ENCODE measurements around the gene UNC50.
"Not testable (repeated sequence)": the region's sequence is repeated elsewhere in the genome, so short reads cannot be mapped to it uniquely, and the experiment has no call there.

The UNC50 gene

DNA sequence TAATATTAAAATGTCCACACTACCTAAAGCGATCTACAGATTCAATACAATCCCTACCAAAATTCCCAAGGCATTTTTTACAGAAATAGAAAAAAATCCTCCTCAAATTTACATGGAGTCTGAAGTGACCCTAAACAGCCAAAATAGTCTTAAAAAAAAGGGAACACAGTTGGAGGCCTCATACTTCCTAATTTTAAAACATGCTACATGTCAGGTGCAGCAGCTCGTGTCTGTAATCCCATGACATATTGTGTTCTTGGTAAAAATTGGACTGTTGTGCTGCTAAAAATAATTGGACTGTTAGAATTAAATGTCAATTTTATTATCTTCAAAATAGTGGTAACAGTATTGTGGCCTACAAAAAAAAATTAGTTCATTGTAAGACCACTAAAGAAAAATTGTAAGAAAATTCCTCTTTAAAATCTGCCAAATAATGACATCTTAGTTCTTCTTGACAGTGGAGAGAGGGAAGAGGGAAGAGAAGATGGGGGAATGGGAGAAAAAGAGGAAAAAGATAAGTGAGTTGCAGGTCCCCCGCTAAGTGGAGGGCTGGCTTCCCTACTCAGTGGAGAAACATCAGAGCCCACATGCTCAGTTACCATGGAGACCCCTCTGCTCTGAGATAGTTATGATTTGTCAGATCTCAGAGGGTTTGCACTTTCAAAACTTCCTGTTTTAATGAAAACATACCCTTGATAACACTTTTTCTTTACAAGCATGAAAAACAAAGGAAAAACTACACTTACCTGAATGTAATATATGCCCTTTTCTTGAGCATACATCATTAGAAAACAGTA lies 46.5 kb downstream of the UNC50 start:
- TF ChIP-seq, protein P1, sequence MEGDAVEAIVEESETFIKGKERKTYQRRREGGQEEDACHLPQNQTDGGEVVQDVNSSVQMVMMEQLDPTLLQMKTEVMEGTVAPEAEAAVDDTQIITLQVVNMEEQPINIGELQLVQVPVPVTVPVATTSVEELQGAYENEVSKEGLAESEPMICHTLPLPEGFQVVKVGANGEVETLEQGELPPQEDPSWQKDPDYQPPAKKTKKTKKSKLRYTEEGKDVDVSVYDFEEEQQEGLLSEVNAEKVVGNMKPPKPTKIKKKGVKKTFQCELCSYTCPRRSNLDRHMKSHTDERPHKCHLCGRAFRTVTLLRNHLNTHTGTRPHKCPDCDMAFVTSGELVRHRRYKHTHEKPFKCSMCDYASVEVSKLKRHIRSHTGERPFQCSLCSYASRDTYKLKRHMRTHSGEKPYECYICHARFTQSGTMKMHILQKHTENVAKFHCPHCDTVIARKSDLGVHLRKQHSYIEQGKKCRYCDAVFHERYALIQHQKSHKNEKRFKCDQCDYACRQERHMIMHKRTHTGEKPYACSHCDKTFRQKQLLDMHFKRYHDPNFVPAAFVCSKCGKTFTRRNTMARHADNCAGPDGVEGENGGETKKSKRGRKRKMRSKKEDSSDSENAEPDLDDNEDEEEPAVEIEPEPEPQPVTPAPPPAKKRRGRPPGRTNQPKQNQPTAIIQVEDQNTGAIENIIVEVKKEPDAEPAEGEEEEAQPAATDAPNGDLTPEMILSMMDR (IDR thresholded peaks at IDR 0.05; ENCODE audit: low read depth, low read length) = no peak
- DNase-seq (ENCODE audit: extremely low read depth, low read depth) = no peak

DNA sequence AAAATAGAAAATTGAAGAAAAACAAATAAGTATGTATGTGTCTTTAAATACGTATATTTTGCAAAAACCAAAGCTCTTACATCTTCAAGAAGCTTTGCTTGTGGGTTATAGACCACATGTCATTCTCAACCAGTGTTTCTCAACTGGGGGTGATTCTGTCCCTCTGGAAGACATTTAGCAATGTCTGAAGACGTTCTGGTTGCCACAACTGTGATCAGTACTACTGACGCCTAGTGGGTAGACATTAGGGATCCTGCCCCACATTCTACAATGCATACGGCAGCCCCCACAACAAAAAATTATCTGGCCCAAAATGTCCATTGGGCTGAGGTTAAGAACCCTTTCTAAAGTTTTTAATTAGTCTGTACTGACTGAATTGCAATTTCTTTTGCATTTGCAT lies 48.4 kb downstream of the UNC50 start:
- DNase-seq (ENCODE audit: extremely low read depth, low read depth) = no peak
- TF ChIP-seq, protein P1 (IDR thresholded peaks at IDR 0.05; ENCODE audit: low read depth, low read length) = no peak

DNA sequence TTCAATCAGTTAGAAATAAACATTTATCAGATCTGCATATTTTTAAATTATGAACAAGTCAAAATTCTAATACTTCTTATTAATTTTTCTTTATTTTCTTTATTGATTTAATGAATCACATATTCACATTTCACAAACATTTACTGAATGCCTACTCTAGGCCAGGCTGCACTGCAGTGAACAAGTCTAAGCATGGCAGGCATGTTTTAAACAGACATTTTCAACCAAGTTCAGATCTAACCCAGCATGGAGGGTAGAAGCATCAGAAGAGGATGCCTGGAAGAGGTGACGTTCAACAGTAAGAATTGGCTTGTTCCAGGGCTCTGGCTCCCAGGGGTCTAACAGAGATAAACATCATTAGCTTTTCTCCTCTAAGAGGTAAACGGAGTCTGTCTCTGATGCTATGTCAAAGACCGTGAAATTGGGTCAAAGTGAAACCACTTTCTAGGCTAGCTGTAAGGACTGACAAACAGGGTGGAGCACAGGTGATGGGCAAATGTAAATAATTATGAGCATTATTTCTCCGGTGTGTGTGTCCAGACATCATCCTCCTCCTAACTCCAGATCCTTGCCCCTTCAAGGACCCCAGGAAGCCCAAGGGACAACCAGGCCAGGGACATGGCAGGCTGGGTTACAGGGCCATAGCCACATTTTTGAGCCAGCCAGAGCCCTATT lies 50.6 kb downstream of the UNC50 start:
- TF ChIP-seq, protein P1 (IDR thresholded peaks at IDR 0.05; ENCODE audit: low read depth, low read length) = no peak
- DNase-seq (ENCODE audit: extremely low read depth, low read depth) = no peak

DNA sequence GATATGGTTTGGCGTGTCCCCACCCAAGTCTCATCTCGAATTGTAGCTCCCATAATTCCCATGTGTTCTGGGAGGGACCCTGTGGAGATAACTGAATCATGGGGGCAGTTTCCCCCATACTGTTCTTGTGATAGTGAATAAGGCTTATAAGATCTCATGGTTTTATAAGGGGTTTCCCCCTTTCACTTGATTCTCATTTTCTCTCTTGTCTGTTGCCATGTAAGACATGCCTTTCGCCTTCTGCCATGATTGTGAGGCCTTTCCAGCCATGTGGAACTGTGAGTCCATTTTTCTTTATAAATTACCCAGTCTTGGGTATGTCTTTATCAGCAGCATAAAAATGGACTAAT lies 51.1 kb downstream of the UNC50 start:
- not testable (repeated sequence) for DNase-seq (ENCODE audit: extremely low read depth, low read depth)

DNA sequence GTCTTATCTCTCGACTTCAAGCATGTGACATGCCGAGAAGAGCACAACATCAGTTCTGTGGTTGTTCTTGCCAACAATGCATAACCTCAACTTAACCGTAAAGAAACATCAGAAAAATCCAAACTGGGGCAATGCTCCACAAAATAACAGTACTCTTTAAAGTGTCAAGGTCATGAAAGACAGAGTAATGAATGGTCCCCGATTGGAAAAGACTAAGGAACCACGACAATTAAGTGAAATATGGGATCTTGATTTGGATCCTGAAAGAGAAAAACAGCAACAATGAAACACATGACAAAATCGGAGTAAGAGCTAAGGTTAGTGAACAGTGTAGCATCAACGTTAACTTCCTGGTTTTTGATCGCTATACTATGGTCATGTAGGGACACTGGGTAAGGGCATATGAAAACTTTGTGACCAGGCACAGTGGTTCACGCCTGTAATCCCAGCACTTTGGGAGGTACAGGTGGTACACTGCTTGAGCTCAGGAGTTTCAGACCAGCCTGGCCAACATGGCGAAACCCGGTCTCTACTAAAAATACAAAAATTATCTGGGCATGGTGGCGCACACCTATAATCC lies 55.2 kb downstream of the UNC50 start:
- TF ChIP-seq, protein P1 (IDR thresholded peaks at IDR 0.05; ENCODE audit: low read depth, low read length) = no peak
- DNase-seq (ENCODE audit: extremely low read depth, low read depth) = no peak

DNA sequence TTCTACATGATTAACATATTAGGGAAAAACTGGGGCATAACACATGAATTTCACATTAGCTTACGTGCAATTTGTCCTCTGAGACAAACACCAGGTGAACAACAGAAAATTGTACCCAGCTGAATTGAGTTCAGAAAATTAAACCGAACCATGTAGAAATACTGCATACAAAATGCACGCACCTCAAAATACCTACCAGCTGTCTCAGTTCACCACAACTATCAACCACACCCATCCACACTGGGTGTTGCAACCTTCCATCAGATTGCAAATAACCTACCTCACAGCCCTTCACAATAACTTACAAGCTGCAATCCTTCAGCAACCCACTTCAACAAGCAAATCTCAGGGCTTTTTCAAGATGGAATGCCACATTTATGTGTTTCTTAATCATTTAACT lies 55.9 kb downstream of the UNC50 start:
- TF ChIP-seq, protein P1 (IDR thresholded peaks at IDR 0.05; ENCODE audit: low read depth, low read length) = no peak
- DNase-seq (ENCODE audit: extremely low read depth, low read depth) = no peak

DNA sequence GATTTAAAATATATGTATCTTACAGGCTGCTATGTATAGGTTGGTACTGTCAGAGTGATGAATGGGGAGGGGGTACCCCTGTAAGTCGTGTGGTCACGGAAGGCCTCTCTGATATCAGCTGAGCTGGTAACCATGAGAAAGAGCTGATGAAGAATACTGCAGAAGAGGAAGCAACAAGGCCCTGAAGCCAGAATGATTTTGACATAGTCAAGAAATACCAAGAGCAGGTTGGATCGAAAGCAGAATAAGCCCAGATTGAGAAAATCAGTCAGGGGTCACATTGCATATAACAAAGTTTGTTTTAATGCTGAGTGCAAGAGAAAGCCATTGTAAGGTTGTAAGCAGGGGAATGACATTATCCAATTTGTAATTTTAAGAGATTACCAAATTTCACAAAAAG lies 57.3 kb downstream of the UNC50 start:
- TF ChIP-seq, protein P1 (IDR thresholded peaks at IDR 0.05; ENCODE audit: low read depth, low read length) = no peak
- DNase-seq (ENCODE audit: extremely low read depth, low read depth) = no peak
